Activated naive CD8-positive, alpha-beta T cell treated with anti-CD3 and anti-CD28 coated beads, Interleukin-2, amount 50 U/mL, for 24 hours (primary cell): Measurements from ENCODE around the gene S100P.

Source experiments
- ATAC-seq: fragments of 150-1000 bp; cut with Tn5 transposase; one replicate; pipeline ENCODE4 v1.10.0; 2021
- DNase-seq: peaks from one replicate; pipeline ENCODE4 v3.0.0; 2021
- H3K27ac Mint-ChIP-seq: one replicate; pipeline ENCODE4 v1.8.0; 2021; ENCODE audit warnings: mild to moderate bottlenecking, mixed read lengths
- H3K27me3 Mint-ChIP-seq: one replicate; pipeline ENCODE4 v1.8.0; 2021; ENCODE audit warnings: mixed read lengths
- H3K36me3 Mint-ChIP-seq: one replicate; pipeline ENCODE4 v1.8.0; 2021; ENCODE audit warnings: low read depth, mixed read lengths
- H3K4me1 Mint-ChIP-seq: one replicate; pipeline ENCODE4 v1.8.0; 2021; ENCODE audit warnings: mixed read lengths
- H3K4me3 Mint-ChIP-seq: one replicate; pipeline ENCODE4 v1.8.0; 2021; ENCODE audit warnings: mild to moderate bottlenecking, moderate library complexity, mixed read lengths
- H3K9me3 Mint-ChIP-seq: one replicate; pipeline ENCODE4 v1.8.0; 2021; ENCODE audit warnings: mixed read lengths

Gene S100P

GRCh38 chr4:6682862-6683590, 10.7 kb upstream of the S100P start:
- DNase-seq (no peak), ATAC-seq (no peak)
- H3K36me3 Mint-ChIP-seq = peaks cover 25% of the 10 kb centered on the region
- no peaks in the 10 kb centered on the region for H3K27me3 Mint-ChIP-seq
- peaks cover 10% of the 10 kb centered on the region for H3K4me1 Mint-ChIP-seq
- no peaks in the 10 kb centered on the region for H3K9me3 Mint-ChIP-seq
- H3K4me3 Mint-ChIP-seq = no peak overlapping the region
- H3K27ac Mint-ChIP-seq = no peak overlapping the region

DNA sequence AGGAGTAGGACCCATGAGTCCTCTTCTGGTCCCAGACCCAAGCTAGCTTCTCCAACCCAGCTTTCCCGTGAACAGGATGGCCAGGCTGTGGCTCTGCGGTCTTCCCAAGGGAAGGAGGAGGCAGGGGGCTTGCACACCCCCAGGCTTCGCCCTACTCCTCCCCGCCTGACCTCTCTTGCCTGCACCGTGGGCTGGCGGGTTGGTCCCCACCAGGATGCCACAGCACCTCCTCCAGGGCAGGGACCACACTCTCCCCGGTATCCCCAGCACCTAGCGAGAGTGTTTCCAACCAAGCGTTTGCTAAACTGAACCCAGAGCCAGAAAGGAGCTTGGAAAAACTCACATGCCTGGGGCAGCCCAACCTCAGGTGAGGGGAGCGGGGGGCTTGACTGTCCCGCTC, 9.0 kb upstream of the S100P start:
- H3K36me3 Mint-ChIP-seq = peaks cover 12% of the 10 kb centered on the region
- no peak for ATAC-seq
- DNase-seq = no peak
- H3K4me3 Mint-ChIP-seq = no peak overlapping the region
- no peaks in the 10 kb centered on the region for H3K27me3 Mint-ChIP-seq
- H3K4me1 Mint-ChIP-seq = peaks cover 23% of the 10 kb centered on the region
- H3K9me3 Mint-ChIP-seq = no peaks in the 10 kb centered on the region
- H3K27ac Mint-ChIP-seq = no peak overlapping the region

DNA sequence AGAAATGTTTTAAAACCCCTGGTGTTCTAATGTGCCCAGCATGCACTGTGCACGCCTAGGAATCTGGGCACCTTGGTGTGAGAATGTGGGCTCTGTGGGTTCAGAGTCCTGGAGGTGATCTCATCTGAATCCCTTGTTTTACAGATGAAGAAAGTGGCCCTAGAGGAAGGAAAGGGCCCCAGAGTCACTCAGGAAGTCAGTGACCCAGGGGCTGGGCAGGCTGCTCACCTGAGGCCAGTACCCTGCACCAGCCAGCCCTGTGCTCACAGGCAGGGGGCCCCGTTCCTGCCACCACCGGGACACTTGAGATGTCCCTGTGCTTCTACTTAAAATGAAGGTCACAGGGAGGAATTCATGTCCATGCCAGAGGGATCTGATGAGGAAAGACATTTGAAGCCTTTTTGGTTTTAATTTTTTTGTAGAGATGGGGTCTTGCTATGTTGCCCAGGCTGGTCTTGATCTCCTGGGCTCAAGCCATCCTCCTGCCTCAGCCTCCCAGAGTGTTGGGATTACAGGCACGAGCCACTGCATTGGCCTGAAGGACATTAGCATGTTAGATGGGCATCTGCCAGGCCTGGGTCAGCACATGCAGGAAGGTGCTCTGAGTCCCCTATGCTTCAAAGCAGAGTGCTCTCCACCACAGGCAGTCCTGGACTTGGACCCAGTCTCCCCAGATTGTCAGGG, 7.4 kb upstream of the S100P start:
- ATAC-seq (no peak), DNase-seq (no peak)
- Mint-ChIP-seq H3K4me3 (no peak overlapping the region), H3K9me3 (no peaks in the 10 kb centered on the region), H3K27me3 (no peaks in the 10 kb centered on the region), H3K4me1 (peaks cover 39% of the 10 kb centered on the region), H3K27ac (no peak overlapping the region), H3K36me3 (peaks cover 3% of the 10 kb centered on the region)

DNA sequence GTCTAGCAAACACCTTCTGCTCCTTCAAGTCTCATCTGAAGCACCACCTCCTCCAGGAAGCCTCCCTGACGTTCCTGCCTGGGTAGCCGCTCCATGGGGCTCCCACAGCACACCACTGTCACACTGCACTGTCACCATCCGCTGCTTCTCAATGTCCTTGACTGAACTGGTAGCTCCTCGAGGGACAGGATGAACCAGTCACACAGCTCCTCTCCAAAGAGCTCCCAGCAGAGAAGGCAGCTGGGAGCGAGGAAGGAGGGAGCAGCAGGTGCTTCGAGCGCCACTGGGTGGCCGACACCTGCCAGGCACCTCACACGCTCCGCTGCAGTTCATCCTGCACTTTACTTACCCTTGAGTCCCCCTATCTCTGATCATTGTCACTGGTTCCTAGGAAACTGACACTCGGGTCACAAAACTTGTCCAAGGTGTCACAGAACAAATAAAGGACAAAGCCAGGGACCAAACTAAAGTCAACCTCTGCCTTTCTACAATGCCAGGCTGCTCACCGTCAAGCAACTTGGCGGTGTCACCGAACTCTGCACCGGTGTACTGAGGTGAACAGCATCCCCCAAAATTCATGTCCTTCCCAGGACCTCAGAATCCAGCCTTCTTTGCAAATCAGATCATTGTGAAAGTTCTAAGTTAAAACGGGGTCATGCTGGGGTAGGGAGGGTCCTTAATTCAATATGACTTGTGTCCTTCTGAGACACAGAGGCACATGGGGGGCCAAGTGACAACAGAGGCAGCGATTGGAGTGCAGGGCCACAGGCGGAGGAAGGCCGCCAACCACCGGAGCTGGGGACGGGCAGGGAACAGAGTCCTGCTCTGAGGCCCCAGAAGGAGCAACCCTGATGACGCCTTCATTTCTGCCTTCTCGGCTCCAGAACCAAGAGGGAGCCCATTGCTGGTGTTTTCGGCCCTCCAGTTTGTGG, 5.5 kb upstream of the S100P start:
- Mint-ChIP-seq H3K4me3 (peak overlapping the region; percentile 59), H3K4me1 (peaks cover 50% of the 10 kb centered on the region), H3K36me3 (no peaks in the 10 kb centered on the region), H3K27me3 (no peaks in the 10 kb centered on the region), H3K27ac (peak overlapping the region; percentile 79), H3K9me3 (no peaks in the 10 kb centered on the region)
- no peak for DNase-seq
- no peak for ATAC-seq

DNA sequence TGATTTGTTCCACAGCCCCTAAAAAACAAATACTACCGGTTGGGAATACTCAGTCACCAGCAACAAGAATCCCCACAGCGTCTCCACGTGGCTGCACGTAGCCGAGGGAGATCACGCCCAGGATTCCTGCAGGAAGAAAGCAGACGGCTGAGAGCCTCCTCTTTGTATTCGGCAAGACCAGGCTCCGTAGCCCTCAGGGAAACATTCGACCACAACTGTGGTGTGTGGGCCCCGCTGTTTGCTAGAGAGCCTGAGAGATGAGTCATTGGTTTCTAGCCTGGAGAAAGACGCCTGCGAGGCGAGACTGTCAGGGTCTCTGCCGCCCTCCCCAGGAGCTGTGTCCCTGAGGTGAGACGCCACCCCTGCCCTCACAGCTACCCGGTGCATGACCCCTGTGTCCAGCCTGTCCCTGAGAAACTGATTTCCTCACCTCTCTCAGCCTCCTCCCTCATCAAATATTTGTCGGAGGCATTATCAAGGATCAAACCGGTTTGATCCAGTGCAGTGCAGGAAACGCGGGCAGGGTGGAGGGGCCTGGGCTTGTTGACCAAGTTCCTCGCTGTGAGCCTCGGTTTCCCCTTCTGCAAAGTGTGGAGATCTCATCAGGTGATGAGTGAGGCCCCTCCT, 4.7 kb upstream of the S100P start:
- no peaks in the 10 kb centered on the region for H3K27me3 Mint-ChIP-seq
- peak; percentile 76 for DNase-seq
- H3K36me3 Mint-ChIP-seq = no peaks in the 10 kb centered on the region
- peak; percentile 95 for ATAC-seq
- H3K4me1 Mint-ChIP-seq = peaks cover 57% of the 10 kb centered on the region
- no peaks in the 10 kb centered on the region for H3K9me3 Mint-ChIP-seq
- peak overlapping the region; percentile 79 for H3K27ac Mint-ChIP-seq
- peak overlapping the region; percentile 59 for H3K4me3 Mint-ChIP-seq

DNA sequence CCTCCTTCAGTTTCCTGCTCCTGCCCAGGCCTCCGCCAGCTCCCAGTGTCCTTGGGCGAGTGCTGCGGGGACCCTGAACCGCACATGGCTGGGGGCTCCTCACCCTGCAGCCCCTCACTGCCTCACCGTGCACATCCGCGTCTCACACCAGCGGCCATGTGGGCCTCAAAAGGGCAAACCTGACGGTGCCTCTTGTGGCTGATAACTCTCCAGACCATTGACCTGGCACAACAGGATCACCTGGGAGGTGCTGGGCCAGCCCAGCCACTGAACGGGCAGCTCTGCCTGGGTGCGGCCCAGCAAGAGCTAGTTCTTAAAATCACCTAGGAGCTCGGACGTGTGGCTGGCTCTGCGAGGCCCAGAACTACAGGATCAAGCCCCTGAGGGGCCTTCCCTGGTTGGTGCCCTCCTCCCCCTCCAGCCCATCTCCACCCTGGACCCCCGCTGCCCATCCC, 4.1 kb upstream of the S100P start:
- no peak for DNase-seq
- peaks cover 59% of the 10 kb centered on the region for H3K4me1 Mint-ChIP-seq
- H3K4me3 Mint-ChIP-seq = peak overlapping the region; percentile 59
- no peaks in the 10 kb centered on the region for H3K27me3 Mint-ChIP-seq
- ATAC-seq = no peak
- no peaks in the 10 kb centered on the region for H3K9me3 Mint-ChIP-seq
- H3K27ac Mint-ChIP-seq = peak overlapping the region; percentile 79
- no peaks in the 10 kb centered on the region for H3K36me3 Mint-ChIP-seq

- H3K4me1 Mint-ChIP-seq = peaks cover 85% of the 10 kb centered on the region
- no peaks in the 10 kb centered on the region for H3K36me3 Mint-ChIP-seq
- no peak for DNase-seq
- no peaks in the 10 kb centered on the region for H3K27me3 Mint-ChIP-seq
- ATAC-seq = no peak
- peak overlapping the region; percentile 55 for H3K27ac Mint-ChIP-seq
- H3K4me3 Mint-ChIP-seq = no peak overlapping the region
- H3K9me3 Mint-ChIP-seq = no peaks in the 10 kb centered on the region
Observed at GRCh38 chr4:6692379-6692778, 1.3 kb upstream of the S100P start.

DNA sequence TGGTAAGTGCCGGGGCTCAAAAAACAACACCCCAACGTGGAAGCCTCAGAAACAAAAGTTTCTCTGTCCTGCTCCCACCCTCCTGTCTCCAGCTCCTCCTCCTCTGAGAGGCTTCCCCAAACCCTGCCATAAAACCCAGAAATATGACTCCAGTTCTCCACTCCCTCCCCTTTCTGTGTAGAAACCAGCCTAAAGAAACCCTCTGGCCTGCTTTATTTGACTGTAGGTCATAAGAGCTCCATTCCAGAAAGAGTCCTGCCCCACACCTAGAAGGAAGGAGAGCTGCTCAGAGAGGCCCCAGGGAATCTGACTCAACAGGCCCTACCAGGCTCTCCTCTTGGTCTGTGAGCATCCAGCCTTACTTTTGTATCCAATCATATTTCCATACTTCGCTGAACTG, 872 bp upstream of the S100P start:
- Mint-ChIP-seq H3K4me3 (no peak overlapping the region), H3K27me3 (no peaks in the 10 kb centered on the region), H3K4me1 (peaks cover 82% of the 10 kb centered on the region), H3K27ac (peak overlapping the region; percentile 68), H3K36me3 (no peaks in the 10 kb centered on the region), H3K9me3 (no peaks in the 10 kb centered on the region)
- DNase-seq = no peak
- no peak for ATAC-seq

DNA sequence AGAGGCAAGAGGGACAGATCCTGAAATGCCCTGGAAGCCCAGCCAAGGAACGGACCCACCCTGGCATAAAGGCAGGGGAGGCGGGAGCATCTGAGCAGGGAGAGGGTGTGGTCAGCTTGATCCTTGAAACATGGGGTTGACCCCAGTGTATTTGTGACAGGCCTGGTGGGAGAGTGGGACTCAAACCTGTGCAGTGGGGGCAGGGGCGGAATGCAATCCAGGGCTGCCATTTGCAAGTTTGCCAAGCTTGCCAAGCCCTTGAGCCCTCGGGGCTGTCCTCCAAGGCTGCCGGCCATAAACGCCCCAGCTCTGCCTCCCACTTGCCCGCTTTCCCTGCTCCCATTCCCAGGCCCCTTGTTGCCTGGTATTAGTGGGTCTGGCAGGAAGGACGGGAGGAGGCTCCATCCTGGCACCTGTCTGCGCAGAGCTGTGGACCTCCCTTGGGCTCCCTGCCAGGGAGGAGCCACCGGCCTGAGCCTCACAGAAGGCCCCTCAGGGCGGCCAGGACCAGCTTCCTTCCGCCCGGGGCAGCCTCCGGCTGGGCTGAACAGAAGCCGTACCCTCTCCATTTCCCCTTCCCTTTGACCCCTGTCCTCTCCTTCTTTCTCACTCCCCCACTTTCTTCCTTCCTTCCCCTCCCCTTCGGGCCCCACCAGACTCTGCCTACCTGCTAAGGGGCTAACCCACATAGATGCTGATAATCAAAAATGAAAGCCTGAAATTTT, 661 bp downstream of the S100P start:
- Mint-ChIP-seq H3K9me3 (no peaks in the 10 kb centered on the region), H3K27me3 (no peaks in the 10 kb centered on the region), H3K36me3 (peaks cover 2% of the 10 kb centered on the region), H3K4me3 (no peak overlapping the region), H3K4me1 (peaks cover 77% of the 10 kb centered on the region), H3K27ac (peak overlapping the region; percentile 69)
- DNase-seq = no peak
- no peak for ATAC-seq

DNA sequence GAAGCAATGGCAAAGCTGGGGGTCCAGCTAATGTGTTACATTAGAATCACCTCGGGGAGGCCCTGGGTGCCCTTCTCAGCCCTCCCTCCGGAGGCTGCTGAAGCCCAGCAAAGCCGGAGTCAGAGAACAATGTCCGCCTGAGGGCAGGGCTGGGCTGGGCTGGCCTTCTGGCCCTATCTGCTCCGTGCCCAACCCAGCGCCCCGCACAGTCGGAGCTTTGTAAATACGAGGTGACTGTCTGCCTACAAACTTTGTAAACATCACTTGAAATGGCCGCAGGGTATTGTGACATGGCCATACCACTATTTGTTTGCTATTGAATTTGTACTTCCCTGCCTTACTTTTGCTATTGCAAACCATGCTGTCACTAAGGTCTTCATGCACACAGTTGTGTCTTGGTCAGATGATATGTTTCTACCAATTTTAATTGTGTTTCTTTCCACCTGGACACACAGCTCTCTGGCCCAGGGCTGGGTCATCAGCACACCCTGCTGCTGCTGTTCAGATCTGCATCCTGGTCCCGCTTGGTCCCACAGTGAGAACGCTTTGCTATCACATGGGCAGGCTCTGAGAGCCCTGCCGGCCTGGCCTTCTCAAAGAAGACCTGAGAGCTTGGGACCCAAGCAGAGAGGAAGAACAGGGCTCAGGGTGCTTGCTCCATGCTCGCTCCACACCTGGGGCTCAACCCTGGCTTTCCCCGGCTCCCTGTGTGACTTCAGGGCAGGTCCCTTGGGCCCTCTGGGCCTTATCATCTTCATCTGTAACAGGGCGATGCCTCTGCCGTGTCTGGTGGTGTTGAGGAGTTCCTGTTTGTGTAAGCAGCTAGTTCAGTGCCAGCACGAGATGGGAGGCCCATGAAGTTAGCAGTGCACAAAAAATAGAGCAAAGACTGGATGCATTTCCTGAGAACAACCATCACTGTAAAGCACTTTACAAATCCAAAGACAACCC, 2.3 kb downstream of the S100P start:
- ATAC-seq (peak; percentile 63), DNase-seq (no peak)
- H3K4me3 Mint-ChIP-seq = peak overlapping the region; percentile 42
- peak overlapping the region; percentile 75 for H3K27ac Mint-ChIP-seq
- H3K27me3 Mint-ChIP-seq = no peaks in the 10 kb centered on the region
- peaks cover 65% of the 10 kb centered on the region for H3K4me1 Mint-ChIP-seq
- H3K36me3 Mint-ChIP-seq = peaks cover 7% of the 10 kb centered on the region
- no peaks in the 10 kb centered on the region for H3K9me3 Mint-ChIP-seq

- ATAC-seq = peak; percentile 57
- H3K4me1 Mint-ChIP-seq = peaks cover 61% of the 10 kb centered on the region
- H3K27me3 Mint-ChIP-seq = no peaks in the 10 kb centered on the region
- H3K27ac Mint-ChIP-seq = peak overlapping the region; percentile 75
- DNase-seq = no peak
- H3K4me3 Mint-ChIP-seq = peak overlapping the region; percentile 42
- peaks cover 7% of the 10 kb centered on the region for H3K36me3 Mint-ChIP-seq
- no peaks in the 10 kb centered on the region for H3K9me3 Mint-ChIP-seq
Observed at GRCh38 chr4:6696611-6697010, 2.9 kb downstream of the S100P start.

DNA sequence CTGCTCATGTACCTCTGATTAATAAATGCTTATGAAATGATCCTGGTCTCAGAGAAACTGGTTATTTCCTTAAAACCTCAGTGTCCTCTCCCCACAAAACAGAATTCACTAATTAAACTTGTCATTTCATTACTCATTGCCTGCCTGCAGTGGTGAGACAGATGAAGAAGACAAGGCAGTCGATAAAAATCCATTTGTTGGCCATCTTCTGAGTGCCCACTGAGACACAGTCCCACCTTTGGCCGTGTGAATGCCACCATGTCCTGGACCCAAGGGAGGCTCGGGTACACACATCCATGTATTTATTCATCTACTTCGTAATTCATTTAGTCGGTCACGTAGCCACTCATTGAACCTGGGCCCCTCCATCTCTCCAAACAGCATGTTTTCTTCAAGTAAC, 3.5 kb downstream of the S100P start:
- H3K27ac Mint-ChIP-seq = peak overlapping the region; percentile 75
- H3K4me1 Mint-ChIP-seq = peaks cover 60% of the 10 kb centered on the region
- H3K4me3 Mint-ChIP-seq = no peak overlapping the region
- no peaks in the 10 kb centered on the region for H3K9me3 Mint-ChIP-seq
- peaks cover 7% of the 10 kb centered on the region for H3K36me3 Mint-ChIP-seq
- ATAC-seq (no peak), DNase-seq (no peak)
- H3K27me3 Mint-ChIP-seq = no peaks in the 10 kb centered on the region

DNA sequence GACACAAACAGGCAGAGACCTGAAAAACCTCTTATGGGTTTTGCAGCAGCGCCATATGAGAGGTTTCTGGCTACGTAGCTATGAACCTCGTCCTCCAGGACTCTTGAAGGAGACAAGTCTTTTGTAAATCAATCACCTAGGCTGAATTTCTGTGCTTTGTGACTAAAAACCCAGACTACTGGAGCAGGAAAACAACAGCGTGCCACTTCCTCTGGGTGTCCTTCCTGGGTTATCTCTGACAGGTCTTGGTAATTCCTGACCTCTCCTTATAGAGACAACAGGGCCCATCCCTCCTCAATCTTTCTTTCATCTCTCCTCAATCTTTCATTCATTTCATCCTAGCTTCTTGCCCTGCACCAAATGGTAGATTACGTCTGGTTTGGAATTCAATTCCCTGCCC, 5.7 kb downstream of the S100P start:
- no peak overlapping the region for H3K4me3 Mint-ChIP-seq
- peaks cover 20% of the 10 kb centered on the region for H3K36me3 Mint-ChIP-seq
- no peak for DNase-seq
- no peaks in the 10 kb centered on the region for H3K9me3 Mint-ChIP-seq
- no peaks in the 10 kb centered on the region for H3K27me3 Mint-ChIP-seq
- peaks cover 57% of the 10 kb centered on the region for H3K4me1 Mint-ChIP-seq
- peak overlapping the region; percentile 4 for H3K27ac Mint-ChIP-seq
- ATAC-seq = no peak
